ENCODE results near the gene RASAL3.
A peak's percentile ranks its signal among the peaks of the same experiment; 100 is the strongest.

RASAL3 gene

GRCh38 chr19:15457701-15458484 is 6.5 kb downstream of the RASAL3 start:
- Mint-ChIP-seq H3K27me3 (no peaks in the 10 kb centered on the region), H3K36me3 (peaks cover 13% of the 10 kb centered on the region), H3K27ac (no peak overlapping the region), H3K4me3 (no peak overlapping the region), H3K9me3 (no peaks in the 10 kb centered on the region), H3K4me1 (peaks cover 42% of the 10 kb centered on the region)

GRCh38 chr19:15456871-15457700 is 7.3 kb downstream of the RASAL3 start:
- Mint-ChIP-seq H3K9me3 (no peaks in the 10 kb centered on the region), H3K27me3 (no peaks in the 10 kb centered on the region), H3K4me3 (no peak overlapping the region), H3K27ac (no peak overlapping the region), H3K4me1 (peaks cover 36% of the 10 kb centered on the region), H3K36me3 (peaks cover 13% of the 10 kb centered on the region)

- H3K4me1 Mint-ChIP-seq, result peaks cover 29% of the 10 kb centered on the region
- no peaks in the 10 kb centered on the region for H3K27me3 Mint-ChIP-seq
- no peak overlapping the region for H3K27ac Mint-ChIP-seq
Observed at GRCh38 chr19:15456441-15456840, 7.9 kb downstream of the RASAL3 start.

DNA sequence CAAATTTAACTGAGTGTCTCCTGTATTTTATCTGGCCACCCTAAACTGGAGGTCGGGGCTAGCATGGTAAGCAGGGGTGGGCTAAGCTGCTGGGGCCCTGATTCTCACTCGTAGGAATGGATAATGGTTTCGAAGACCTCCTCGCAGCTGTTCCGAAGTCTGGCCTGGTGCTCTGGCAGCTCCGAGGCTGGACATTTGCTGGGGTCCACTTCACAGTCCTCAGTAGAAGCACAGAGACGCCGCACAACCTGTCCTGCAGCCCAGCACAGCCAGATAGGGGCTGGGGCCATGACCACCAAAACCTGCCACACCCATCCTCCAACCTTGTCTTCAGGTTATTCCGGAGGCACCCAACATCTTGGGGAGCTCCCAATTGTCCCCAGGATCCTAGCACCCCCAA is 8.3 kb downstream of the RASAL3 start:
- no peak overlapping the region for H3K4me3 Mint-ChIP-seq
- H3K9me3 Mint-ChIP-seq, result no peaks in the 10 kb centered on the region
- H3K4me1 Mint-ChIP-seq, result peaks cover 31% of the 10 kb centered on the region
- H3K27me3 Mint-ChIP-seq, result no peaks in the 10 kb centered on the region
- no peak overlapping the region for H3K27ac Mint-ChIP-seq
- peaks cover 14% of the 10 kb centered on the region for H3K36me3 Mint-ChIP-seq

More at GRCh38 chr19:15456441-15456840, 7.9 kb downstream of the RASAL3 start:
- H3K4me3 Mint-ChIP-seq, result no peak overlapping the region
- no peaks in the 10 kb centered on the region for H3K9me3 Mint-ChIP-seq
- peaks cover 12% of the 10 kb centered on the region for H3K36me3 Mint-ChIP-seq

DNA sequence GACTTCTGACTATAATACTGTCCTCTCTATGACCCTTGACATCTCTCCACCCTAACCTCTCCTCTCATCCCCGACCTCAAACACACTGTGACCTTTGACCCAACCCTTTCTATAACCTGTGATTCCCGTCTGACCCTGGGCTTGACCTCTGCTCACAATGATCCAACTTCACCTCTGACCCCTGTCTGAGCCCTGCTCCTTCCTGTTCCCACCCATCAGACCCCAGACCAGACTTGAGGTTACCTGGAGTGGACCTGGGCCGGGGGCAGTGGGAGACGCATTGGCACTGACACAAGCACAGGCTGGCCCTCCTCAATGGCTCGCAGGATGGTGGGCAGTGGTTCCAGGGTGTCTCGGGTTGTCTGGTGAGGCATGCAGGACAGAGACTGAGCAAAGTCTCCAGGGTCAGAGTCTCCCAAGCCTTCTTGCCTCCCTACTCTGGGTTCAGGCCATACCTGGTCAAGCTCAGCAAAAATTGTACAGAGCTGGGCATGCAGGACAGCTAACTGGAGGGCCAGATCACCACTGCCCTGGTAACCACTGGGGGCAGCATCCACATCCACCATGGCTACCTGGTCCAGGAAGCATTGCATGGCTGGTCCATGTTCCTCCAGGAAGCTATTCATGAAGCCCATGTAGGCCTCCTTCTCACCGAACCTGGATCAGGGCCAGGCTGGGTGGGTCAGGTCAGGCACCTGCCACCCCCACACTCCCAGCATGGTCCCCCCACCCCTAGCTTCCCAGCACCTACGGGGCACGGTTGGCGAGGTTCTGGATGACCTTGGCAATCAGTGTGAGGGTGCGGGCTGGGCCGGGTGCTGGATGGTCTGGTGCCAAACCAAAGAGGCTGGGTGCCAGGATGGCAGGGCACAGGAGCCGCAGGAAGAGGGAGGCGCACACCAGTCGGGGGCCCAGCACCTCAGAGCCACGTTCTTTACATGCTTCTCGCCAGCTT is 10.2 kb downstream of the RASAL3 start:
- peak overlapping the region; percentile 61 for H3K27ac Mint-ChIP-seq

DNA sequence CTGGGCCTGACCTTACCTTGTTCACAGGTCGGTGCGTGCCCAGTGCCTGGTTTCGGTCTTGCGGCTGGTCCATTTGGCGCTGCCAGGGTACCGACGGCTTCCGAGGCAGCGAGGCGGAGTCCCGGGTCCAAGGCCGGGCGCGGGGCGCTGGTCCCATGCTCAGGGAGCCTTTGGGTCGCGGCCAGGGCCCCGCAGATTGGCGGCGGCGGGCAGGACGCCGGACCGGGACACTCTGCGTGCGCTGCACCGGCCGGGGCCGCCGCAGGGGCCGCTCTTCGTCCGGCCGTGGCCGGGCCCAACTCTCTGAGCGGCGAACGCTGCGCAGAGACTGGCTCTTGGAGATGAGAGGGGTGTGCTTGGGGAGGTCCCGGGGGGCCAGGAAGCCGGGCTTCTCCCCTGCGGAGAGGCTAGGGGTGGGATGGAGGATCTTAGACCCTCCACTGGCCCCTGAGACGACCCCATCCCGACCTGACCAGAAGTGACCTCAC is 11.2 kb downstream of the RASAL3 start:
- H3K36me3 Mint-ChIP-seq, result peaks cover 13% of the 10 kb centered on the region
- no peak overlapping the region for H3K27ac Mint-ChIP-seq
- no peak overlapping the region for H3K4me3 Mint-ChIP-seq

More for the DNA sequence above, 10.2 kb downstream of the RASAL3 start:
- Mint-ChIP-seq H3K4me1 (peaks cover 28% of the 10 kb centered on the region), H3K4me3 (no peak overlapping the region), H3K36me3 (peaks cover 13% of the 10 kb centered on the region), H3K9me3 (no peaks in the 10 kb centered on the region), H3K27me3 (no peaks in the 10 kb centered on the region)

GRCh38 chr19:15452111-15453047 is 12.0 kb downstream of the RASAL3 start:
- Mint-ChIP-seq H3K27ac (peak overlapping the region; percentile 17), H3K36me3 (peaks cover 9% of the 10 kb centered on the region), H3K9me3 (no peaks in the 10 kb centered on the region), H3K27me3 (no peaks in the 10 kb centered on the region), H3K4me3 (no peak overlapping the region), H3K4me1 (peaks cover 34% of the 10 kb centered on the region)

More for the DNA sequence above, 11.2 kb downstream of the RASAL3 start:
- Mint-ChIP-seq H3K27me3 (no peaks in the 10 kb centered on the region), H3K4me1 (peaks cover 34% of the 10 kb centered on the region), H3K9me3 (no peaks in the 10 kb centered on the region)

DNA sequence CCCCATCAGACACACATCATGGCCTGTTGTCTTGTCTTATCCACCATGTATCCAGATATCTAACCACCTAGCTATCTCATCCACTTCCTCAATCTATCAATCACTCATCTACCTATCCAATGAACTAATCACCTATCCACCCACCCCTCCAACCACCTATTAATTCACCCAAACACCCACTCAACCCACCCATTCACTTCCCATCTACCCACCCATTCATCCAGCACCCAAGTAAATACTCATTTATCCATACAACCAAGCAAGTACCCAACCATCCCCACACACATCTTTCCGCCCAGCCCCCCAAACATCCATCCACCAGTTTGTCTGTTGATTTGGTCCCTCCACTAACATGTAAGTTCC is 13.8 kb downstream of the RASAL3 start:
- peak overlapping the region; percentile 81 for H3K4me3 Mint-ChIP-seq
- peaks cover 34% of the 10 kb centered on the region for H3K4me1 Mint-ChIP-seq
- no peaks in the 10 kb centered on the region for H3K27me3 Mint-ChIP-seq
- H3K9me3 Mint-ChIP-seq, result no peaks in the 10 kb centered on the region
- peaks cover 9% of the 10 kb centered on the region for H3K36me3 Mint-ChIP-seq
- peak overlapping the region; percentile 85 for H3K27ac Mint-ChIP-seq

GRCh38 chr19:15449620-15450527 is 14.5 kb downstream of the RASAL3 start, which contains the start of gene WIZ:
WIZ (minus strand) TSS chr19:15449956; CDS start chr19:15448307, 1,649 bp downstream.
- Mint-ChIP-seq H3K4me1 (peaks cover 30% of the 10 kb centered on the region), H3K4me3 (peak within 1 kb of the TSS; percentile 81), H3K27ac (peak within 1 kb of the TSS; percentile 85), H3K27me3 (no peaks in the 10 kb centered on the region), H3K36me3 (peaks cover 8% of the 10 kb centered on the region), H3K9me3 (no peaks in the 10 kb centered on the region)

- Mint-ChIP-seq H3K27me3 (no peaks in the 10 kb centered on the region), H3K9me3 (no peaks in the 10 kb centered on the region), H3K36me3 (peaks cover 8% of the 10 kb centered on the region), H3K4me3 (peak overlapping the region; percentile 68), H3K27ac (peak overlapping the region; percentile 83), H3K4me1 (peaks cover 25% of the 10 kb centered on the region)
Observed at GRCh38 chr19:15448778-15449619, 15.3 kb downstream of the RASAL3 start.

DNA sequence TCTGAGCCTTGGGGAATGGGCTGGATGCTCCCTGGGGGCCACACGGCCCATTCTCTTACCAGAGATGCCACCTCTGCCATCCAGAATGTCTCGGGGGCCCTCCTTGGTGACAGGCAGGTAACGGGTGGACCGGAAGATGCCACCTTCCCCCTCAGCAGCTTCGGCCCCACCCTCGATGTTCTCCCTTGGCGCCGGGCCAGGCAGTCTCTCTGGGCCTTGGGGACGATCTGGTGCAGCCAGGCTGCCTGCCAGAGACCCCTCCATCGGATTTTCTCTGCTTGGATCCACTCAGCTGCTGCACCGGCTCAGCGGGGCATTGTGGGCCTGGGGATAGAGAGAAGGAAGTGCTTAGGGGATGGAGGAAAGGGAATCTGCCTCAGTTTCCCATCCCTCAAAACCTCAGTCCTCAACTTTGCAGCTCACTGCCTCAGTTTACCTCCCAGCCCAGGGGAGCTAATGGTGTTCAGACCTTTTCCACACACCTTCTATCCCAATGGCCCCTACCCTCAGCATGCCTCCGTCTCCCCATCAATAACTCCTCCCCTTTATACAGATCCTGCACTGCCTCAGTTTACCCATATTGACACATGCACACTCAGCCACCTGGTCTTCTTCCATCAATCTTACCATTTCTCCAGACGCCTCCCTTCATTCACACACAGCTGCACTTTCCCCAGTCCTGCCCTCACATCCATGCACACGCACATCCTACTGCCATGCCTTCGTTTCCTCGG is 16.1 kb downstream of the RASAL3 start:
- peaks cover 3% of the 10 kb centered on the region for H3K36me3 Mint-ChIP-seq
- no peaks in the 10 kb centered on the region for H3K9me3 Mint-ChIP-seq
- H3K27me3 Mint-ChIP-seq, result no peaks in the 10 kb centered on the region
- H3K27ac Mint-ChIP-seq, result peak overlapping the region; percentile 83
- H3K4me1 Mint-ChIP-seq, result peaks cover 20% of the 10 kb centered on the region
- peak overlapping the region; percentile 68 for H3K4me3 Mint-ChIP-seq

GRCh38 chr19:15447057-15447456 is 17.3 kb downstream of the RASAL3 start:
- Mint-ChIP-seq H3K4me3 (no peak overlapping the region), H3K36me3 (peaks cover 3% of the 10 kb centered on the region), H3K27me3 (no peaks in the 10 kb centered on the region), H3K9me3 (no peaks in the 10 kb centered on the region), H3K4me1 (peaks cover 20% of the 10 kb centered on the region), H3K27ac (no peak overlapping the region)
